Ishikawa (cell line): ENCODE measurements around the gene GRK3.

ENCODE experiments used
- CEBPB ChIP-seq: IDR thresholded peaks from 2 replicates; pipeline ENCODE4 v1.6.1; 2012
- CREB1 ChIP-seq: IDR thresholded peaks from 2 replicates; pipeline ENCODE4 v1.6.1; 2012; ENCODE audit warnings: low read depth
- EGR1 ChIP-seq: IDR thresholded peaks from 2 replicates; pipeline ENCODE4 v1.6.1; 2012
- EP300 ChIP-seq: IDR thresholded peaks from 2 replicates; pipeline ENCODE4 v1.6.1; 2012; ENCODE audit warnings: borderline replicate concordance
- FOXM1 ChIP-seq: IDR thresholded peaks from 2 replicates; pipeline ENCODE4 v1.6.1; 2012; ENCODE audit warnings: low read depth, borderline replicate concordance
- NFIC ChIP-seq: IDR thresholded peaks from 2 replicates; pipeline ENCODE4 v1.6.1; 2012
- RAD21 ChIP-seq: IDR thresholded peaks from 2 replicates; pipeline ENCODE4 v1.6.1; 2012; ENCODE audit warnings: low read depth
- TAF1 ChIP-seq: IDR thresholded peaks from 2 replicates; pipeline ENCODE4 v1.6.1; 2012; ENCODE audit warnings: low read depth, mild to moderate bottlenecking
- TCF12 ChIP-seq: IDR thresholded peaks from 2 replicates; pipeline ENCODE4 v1.6.1; 2012; ENCODE audit warnings: low read depth
- TEAD4 ChIP-seq: IDR thresholded peaks from 2 replicates; pipeline ENCODE4 v1.6.1; 2012
- YY1 ChIP-seq: IDR thresholded peaks from 2 replicates; pipeline ENCODE4 v1.6.1; 2012; ENCODE audit warnings: low read depth
- ZBTB7A ChIP-seq: IDR thresholded peaks from 2 replicates; pipeline ENCODE4 v1.6.1; 2012; ENCODE audit warnings: low read depth
- TF ChIP-seq, protein P1 (sequence below): IDR thresholded peaks from 2 replicates; pipeline ENCODE4 v1.6.1; 2012
- TF ChIP-seq, protein P2 (sequence below): IDR thresholded peaks from 2 replicates; pipeline ENCODE4 v1.6.1; 2012
- TF ChIP-seq, protein P3 (sequence below): IDR thresholded peaks from 2 replicates; pipeline ENCODE4 v1.6.1; 2012; ENCODE audit warnings: low read depth, mild to moderate bottlenecking

GRK3 gene

GRCh38 chr22:25694196-25694907 lies 129.9 kb downstream of the GRK3 start:
- TF ChIP-seq FOXM1 (no peak), NFIC (no peak), CREB1 (no peak), TEAD4 (no peak), YY1 (no peak), TCF12 (no peak), RAD21 (no peak), CEBPB (no peak), ZBTB7A (no peak)
- TF ChIP-seq, protein P1, sequence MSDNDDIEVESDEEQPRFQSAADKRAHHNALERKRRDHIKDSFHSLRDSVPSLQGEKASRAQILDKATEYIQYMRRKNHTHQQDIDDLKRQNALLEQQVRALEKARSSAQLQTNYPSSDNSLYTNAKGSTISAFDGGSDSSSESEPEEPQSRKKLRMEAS = no peak

- no peak for TF ChIP-seq CREB1
Observed at GRCh38 chr22:25695146-25695545, 130.7 kb downstream of the GRK3 start.

- TF ChIP-seq NFIC (no peak), FOXM1 (no peak), EGR1 (no peak), EP300 (no peak), CREB1 (no peak)
- TF ChIP-seq, protein P2, sequence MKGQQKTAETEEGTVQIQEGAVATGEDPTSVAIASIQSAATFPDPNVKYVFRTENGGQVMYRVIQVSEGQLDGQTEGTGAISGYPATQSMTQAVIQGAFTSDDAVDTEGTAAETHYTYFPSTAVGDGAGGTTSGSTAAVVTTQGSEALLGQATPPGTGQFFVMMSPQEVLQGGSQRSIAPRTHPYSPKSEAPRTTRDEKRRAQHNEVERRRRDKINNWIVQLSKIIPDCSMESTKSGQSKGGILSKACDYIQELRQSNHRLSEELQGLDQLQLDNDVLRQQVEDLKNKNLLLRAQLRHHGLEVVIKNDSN = no peak
- TF ChIP-seq, protein P3, sequence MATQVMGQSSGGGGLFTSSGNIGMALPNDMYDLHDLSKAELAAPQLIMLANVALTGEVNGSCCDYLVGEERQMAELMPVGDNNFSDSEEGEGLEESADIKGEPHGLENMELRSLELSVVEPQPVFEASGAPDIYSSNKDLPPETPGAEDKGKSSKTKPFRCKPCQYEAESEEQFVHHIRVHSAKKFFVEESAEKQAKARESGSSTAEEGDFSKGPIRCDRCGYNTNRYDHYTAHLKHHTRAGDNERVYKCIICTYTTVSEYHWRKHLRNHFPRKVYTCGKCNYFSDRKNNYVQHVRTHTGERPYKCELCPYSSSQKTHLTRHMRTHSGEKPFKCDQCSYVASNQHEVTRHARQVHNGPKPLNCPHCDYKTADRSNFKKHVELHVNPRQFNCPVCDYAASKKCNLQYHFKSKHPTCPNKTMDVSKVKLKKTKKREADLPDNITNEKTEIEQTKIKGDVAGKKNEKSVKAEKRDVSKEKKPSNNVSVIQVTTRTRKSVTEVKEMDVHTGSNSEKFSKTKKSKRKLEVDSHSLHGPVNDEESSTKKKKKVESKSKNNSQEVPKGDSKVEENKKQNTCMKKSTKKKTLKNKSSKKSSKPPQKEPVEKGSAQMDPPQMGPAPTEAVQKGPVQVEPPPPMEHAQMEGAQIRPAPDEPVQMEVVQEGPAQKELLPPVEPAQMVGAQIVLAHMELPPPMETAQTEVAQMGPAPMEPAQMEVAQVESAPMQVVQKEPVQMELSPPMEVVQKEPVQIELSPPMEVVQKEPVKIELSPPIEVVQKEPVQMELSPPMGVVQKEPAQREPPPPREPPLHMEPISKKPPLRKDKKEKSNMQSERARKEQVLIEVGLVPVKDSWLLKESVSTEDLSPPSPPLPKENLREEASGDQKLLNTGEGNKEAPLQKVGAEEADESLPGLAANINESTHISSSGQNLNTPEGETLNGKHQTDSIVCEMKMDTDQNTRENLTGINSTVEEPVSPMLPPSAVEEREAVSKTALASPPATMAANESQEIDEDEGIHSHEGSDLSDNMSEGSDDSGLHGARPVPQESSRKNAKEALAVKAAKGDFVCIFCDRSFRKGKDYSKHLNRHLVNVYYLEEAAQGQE = no peak
Observed at GRCh38 chr22:25696763-25697162, 132.3 kb downstream of the GRK3 start.

- TF ChIP-seq FOXM1 = no peak
- TF ChIP-seq, protein P3 = no peak
- no peak for TF ChIP-seq RAD21
- TF ChIP-seq EGR1 = no peak
- TF ChIP-seq ZBTB7A = no peak
- TF ChIP-seq CREB1 = no peak
- TF ChIP-seq CEBPB = no peak
- TF ChIP-seq YY1 = no peak
- no peak for TF ChIP-seq TCF12
- TF ChIP-seq NFIC = no peak
- TF ChIP-seq EP300 = no peak
- TF ChIP-seq, protein P2 = no peak
Observed at GRCh38 chr22:25697181-25697664, 132.7 kb downstream of the GRK3 start.

DNA sequence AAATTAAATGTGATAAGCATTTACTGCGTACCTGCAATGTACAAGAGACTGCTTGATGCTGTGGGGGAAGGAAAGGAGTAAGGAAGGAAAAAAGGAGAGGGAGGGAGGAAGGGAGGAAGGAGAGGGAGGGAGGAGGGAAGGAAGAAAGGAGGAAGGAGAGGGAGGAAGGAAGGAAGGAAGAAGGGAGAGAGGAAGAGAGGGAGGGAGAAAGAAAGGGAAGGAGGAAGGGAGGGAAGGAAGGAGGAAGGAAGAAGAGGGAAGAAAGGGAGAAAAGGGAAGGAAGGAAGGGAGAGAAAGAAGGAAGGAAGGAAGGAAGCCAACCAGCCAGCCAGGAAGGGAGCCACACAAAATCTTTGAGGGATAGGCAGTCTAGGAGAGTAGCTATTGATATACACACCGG lies 133.5 kb downstream of the GRK3 start:
- TF ChIP-seq, protein P1 = no peak
- TF ChIP-seq EP300 = no peak
- TF ChIP-seq ZBTB7A = no peak
- TF ChIP-seq NFIC = no peak
- TF ChIP-seq CEBPB = no peak
- no peak for TF ChIP-seq TCF12
- no peak for TF ChIP-seq YY1
- TF ChIP-seq EGR1 = no peak
- no peak for TF ChIP-seq FOXM1
- TF ChIP-seq, protein P2 = no peak
- no peak for TF ChIP-seq CREB1
- TF ChIP-seq TAF1 = no peak
- TF ChIP-seq TEAD4 = no peak
- TF ChIP-seq RAD21 = no peak
- TF ChIP-seq, protein P3 = no peak
